ENCODE results near the gene PFN2.

The PFN2 gene

GRCh38 chr3:149967086-149967685 is 3.5 kb downstream of the PFN2 start:
- DNase-seq (ENCODE audit: low read depth), result peak; percentile 60
- TF ChIP-seq CTCF (IDR thresholded peaks at IDR 0.05; ENCODE audit: insufficient read depth, low read depth, low read length, missing control alignments), result peak; percentile 41
- no peak overlapping the region for H3K4me3 ChIP-seq (ENCODE audit: low read depth, low read length)

GRCh38 chr3:149965278-149965677 is 5.4 kb downstream of the PFN2 start:
- H3K4me3 ChIP-seq (ENCODE audit: low read depth, low read length), result no peak overlapping the region
- no peak for DNase-seq (ENCODE audit: low read depth)
- TF ChIP-seq CTCF (IDR thresholded peaks at IDR 0.05; ENCODE audit: insufficient read depth, low read depth, low read length, missing control alignments), result no peak

- H3K4me3 ChIP-seq (ENCODE audit: low read depth, low read length), result no peak overlapping the region
- TF ChIP-seq CTCF (IDR thresholded peaks at IDR 0.05; ENCODE audit: insufficient read depth, low read depth, low read length, missing control alignments), result no peak
- DNase-seq (ENCODE audit: low read depth), result no peak
Observed at GRCh38 chr3:149964291-149964690, 6.4 kb downstream of the PFN2 start.

- H3K4me3 ChIP-seq (ENCODE audit: low read depth, low read length), result no peak overlapping the region
- DNase-seq (ENCODE audit: low read depth), result no peak
- no peak for TF ChIP-seq CTCF (IDR thresholded peaks at IDR 0.05; ENCODE audit: insufficient read depth, low read depth, low read length, missing control alignments)
Observed at GRCh38 chr3:149963485-149963884, 7.2 kb downstream of the PFN2 start.

- no peak for DNase-seq (ENCODE audit: low read depth)
- no peak for TF ChIP-seq CTCF (IDR thresholded peaks at IDR 0.05; ENCODE audit: insufficient read depth, low read depth, low read length, missing control alignments)
- no peak overlapping the region for H3K4me3 ChIP-seq (ENCODE audit: low read depth, low read length)
Observed at GRCh38 chr3:149959443-149959842, 11.3 kb downstream of the PFN2 start.

- H3K4me3 ChIP-seq (ENCODE audit: low read depth, low read length), result no peak overlapping the region
- peak; percentile 9 for DNase-seq (ENCODE audit: low read depth)
- no peak for TF ChIP-seq CTCF (IDR thresholded peaks at IDR 0.05; ENCODE audit: insufficient read depth, low read depth, low read length, missing control alignments)
Observed at GRCh38 chr3:149958171-149958796, 12.4 kb downstream of the PFN2 start.

Measured in GM12865 (cell line).